NCI-H1092 treated with DMSO at 0.1 percent for 48 hours (cell line): ENCODE data around the gene DNAJB12.

Source experiments
- DNase-seq: peaks from one replicate; lab custom pipeline; 2025; lab: John Stamatoyannopoulos, UW

Gene DNAJB12

DNA sequence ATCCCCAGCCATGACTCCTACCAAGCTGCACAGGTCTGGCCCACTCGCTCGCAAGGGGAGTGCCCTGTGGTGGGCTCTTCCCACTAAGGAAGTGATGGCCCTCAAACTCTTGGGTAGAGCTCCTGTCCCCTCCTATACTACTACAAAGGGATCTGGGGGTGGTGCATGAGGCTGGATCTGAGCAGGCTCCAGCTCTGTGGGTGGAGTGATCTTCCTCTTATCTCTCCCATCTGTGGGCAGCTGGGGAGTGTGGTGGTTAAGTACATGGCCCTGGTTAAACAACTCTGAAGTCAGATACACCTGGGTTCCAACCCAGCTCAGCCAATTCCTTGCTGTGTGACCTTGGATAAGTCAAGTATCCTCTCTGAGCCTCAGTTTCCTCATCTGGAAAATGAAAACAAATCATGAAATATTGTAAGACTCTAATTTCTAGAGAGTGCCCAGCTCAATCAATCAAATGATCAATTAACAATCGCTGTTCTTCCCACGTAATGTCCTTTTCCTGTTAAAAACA lies 63.6 kb downstream of the DNAJB12 start:
- no peak for DNase-seq

DNA sequence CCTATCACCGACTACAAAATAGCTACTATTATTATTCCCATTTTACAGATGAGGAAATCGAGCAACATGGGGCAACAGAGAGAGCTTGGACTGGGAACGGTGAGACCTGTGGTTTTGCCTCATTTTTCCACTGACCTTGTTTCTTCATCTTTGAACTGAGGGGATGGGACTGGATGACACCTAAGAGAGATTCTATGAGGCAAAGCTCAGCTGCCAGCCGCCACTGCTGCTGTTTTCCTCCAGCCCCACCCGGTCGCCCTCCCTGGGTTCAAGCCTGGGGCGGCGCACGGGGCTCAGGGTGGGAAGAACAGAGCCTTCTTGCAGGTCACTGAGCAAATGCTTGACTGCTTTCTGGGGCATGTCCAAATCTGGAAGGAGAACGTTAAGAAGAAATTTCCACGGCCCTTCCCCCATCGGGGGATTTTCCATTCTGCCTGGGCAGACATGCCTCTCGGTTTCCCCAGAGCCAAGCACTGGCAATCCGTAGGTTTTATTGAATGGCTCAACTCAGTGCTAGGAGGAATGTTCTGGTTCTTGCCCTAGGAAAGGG lies 68.7 kb downstream of the DNAJB12 start:
- no peak for DNase-seq

DNA sequence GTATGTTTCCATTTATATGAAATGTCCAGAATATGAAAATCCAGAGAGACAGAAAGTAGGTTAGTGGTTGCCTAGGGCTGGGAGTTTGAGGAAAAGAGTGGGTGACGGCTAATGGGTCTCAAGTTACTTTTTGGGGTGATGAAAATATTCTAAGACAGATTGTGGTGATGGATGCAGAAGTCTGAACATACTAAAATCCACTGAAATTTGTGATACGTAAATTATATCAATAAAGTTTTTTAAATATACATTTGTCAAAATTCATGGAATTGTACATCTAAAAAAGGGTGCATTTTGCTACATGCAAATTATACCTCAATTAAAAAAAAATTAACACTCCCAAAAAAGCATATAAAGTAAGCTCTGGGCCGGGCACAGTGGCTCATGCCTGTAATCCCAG lies 71.6 kb downstream of the DNAJB12 start:
- no peak for DNase-seq
